Activated CD4-positive, CD25-positive, alpha-beta regulatory T cell (primary cell): ENCODE results near the gene B4GALNT1.
"Not testable (repeated sequence)": the region's sequence is repeated elsewhere in the genome, so short reads cannot be mapped to it uniquely, and the experiment has no call there.

ENCODE experiments used
- DNase-seq, 4 experiments: peaks; one replicate each; lab custom pipeline; 2025; lab: John Stamatoyannopoulos, UW

B4GALNT1 gene

DNA sequence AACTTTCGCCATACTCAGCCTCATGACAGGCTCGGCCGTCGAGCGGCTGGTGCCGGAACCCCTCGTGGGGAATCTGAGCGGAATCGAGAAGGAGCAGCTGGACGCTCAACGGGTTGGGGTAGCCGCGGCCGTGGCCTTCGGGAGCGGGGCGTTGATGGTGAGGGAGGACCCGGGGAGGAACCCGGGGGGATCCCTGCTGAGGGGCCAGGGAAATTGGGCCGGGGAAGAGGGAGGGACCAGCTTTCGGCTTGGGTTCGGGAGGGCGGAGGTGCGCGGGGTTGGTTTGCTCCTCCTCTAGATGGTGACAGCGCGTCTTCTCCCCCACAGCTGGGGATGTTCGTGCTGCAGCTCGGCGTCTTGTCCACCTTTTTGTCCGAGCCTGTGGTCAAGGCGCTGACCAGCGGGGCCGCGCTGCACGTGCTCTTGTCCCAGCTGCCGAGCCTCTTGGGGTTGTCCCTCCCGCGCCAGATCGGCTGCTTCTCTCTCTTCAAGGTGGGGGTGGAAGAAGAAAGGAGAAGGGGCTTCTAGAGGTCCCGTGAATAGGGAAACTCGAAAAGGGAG lies 12.0 kb downstream of the B4GALNT1 start:
- DNase-seq, result no peak

DNA sequence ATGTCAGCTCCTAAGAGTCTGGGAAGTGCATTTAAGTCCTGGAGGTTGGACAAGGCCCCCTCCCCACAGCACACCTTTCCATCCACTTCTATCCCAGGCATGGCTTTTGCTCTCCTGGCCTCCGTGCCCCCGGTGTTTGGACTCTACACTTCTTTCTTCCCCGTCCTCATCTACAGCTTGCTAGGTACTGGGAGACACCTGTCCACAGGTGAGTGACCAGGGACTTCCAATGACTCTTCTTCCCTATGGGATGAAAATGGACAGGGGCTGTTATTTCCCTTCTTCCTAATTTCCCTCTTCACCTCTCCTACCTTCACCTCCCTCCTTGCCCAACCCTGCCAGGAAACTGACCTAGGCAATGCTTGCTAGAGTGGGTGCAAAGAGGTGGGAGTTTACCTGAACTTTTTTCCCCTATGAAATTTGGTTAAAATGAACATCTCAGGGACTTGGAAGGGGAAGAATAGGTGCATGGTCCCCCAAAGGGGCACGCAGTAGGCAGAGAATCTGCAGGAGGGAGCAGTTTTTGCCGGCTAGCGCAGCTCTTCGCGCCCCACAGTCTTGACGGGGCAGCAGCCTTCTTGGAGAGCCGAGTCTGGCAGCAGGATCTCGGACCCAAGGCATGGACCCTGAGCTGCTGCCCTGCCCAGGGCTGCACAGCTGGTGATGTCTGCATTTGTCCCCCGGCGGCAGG lies 12.6 kb downstream of the B4GALNT1 start:
- no peak for DNase-seq

DNA sequence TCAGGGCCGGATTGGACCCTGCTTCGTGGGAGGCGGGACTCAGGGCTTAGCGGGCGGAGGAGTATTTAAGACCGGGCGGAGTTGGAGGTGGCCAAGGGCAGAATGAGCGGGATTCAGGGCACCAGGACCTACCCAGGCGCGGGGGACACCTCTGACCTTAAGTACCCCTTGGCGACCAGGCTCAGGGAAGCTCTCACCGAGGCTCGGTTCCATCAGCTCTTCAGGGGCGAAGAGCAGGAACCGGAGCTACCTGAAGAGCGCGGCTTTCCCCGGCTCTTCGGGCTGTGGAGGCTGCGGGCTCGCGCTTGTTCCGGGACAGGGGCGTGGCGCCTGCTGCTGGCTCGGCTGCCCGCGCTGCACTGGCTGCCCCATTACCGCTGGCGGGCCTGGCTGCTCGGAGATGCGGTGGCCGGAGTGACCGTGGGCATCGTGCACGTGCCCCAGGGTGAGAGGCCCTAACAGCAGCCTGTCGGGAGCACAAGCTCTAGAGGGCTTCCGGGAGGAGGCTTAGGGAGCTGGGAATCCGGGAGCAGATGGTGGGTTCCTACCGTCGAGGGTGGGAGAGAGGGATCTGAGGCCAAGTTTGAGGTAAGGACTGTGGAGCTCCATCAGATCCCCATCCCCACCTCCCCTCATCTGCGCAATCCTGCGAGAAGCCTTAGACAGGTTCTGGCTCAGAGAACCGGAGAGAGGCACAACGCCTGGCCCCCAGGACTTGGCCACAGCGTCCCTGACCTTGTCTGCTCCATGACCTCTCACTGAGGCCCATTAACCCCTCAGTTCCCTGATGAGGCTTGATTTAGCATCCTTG lies 13.4 kb downstream of the B4GALNT1 start:
- no peak for DNase-seq

DNA sequence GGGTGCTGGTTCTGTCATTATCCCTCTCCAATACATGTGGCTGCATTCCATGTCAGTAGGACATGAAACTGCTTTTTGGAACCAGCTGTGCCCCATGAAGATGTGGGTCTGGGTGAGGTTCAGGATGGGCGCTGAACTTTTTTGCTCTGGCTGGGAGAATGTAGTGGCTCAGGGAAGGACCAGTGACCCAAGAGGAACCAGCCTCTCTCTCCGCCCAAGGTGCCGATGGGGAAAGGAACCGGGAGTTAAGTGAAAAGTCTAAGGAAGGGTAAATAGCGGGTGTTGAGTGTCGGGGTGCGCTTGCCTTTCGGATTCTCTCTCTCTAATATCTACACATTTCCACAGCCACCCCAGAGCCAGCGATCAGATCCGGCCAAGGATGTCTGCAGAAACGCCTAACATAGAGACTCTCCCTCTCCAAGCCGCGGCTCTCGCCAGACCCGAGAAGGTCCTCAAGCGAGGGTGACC lies 14.0 kb downstream of the B4GALNT1 start:
- DNase-seq, result no peak

DNA sequence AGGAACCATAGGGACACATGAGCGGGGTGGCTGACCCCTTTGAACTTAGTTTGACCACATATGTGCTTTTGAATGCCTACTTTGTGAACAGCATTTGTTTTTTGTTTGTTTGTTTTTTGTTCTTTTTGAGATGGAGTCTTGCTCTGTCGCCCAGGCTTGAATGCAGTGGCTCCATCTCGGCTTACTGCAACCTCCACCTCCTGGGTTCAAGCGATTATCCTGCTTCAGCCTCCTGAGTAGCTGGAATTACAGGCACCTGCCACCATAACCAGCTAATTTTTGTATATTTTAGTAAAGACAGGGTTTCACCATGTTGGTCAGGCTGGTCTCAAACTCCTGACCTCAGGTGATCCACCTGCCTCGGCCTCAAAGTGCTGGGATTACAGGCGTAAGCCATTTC lies 14.6 kb downstream of the B4GALNT1 start:
- not testable (repeated sequence) for DNase-seq

DNA sequence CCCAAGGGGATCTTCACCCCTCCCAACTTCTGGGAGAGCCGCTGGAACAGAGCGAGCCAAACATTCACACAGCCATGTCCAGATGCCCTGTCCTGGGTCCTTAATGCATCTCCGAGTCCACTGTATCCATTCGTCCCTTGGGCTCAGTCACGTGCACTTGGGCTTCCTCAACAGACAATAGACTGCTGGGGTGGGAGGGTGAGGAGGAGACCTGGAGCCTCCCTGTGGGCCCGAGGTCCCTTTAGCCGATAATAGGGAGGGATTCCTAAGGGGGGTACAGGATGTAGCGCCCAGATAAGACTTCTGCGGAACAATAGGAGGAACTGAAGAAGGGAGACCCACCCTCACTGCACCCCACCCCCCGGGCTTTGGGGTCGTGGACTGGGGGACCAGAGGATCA lies 15.1 kb downstream of the B4GALNT1 start:
- DNase-seq, result no peak

DNA sequence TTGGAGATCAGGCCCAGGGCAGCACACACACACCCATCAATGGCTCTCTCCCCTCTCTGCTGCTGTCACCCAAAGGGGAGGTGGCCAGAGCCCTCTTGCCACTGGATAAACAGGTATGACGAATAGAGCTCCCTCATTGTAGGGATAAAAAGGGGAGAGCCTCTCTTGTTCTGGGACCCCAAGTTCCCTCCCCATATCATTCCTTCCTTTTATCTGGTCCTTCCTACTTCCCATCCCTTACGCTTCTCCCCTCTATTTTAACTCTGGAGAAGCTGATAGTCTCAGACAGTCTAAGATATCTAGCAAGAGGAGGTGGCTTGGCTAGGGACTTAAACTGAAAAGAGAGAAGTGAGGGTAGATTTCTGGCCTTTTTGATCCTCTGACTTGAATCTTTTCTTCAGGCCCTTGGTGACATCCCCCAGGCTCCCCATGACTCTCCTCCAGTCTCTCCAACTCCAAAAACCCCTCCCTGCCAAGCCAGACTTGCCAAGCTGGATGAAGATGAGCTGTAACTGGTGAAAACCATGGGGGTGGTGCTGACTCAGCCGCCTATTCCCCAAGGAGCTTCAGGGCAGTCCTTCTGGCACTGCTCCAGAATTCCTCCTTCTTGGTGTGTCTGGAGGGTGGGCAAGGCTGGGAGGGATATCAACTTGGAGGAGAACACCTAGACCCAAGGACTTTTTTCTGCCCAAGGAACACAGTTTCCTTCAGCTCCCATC lies 16.5 kb downstream of the B4GALNT1 start:
- no peak for DNase-seq

DNA sequence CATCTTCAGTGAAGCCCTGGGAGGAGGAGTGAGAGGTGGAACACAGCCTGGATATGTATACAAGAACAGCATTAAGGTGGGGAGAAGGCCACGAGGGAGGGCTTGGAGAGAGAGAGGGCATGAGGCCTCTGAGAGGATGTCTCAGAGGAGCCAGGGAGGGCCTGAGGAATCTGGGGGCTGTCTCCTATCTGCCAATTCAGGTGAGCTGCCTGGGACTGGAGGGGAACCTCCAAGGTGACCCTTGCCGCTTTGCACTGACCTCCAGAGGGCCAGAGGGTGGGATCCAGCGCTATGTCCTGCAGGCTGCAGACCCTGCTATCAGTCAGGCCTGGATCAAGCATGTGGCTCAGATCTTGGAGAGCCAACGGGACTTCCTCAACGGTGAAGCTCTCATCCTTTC lies 17.4 kb downstream of the B4GALNT1 start:
- no peak for DNase-seq

DNA sequence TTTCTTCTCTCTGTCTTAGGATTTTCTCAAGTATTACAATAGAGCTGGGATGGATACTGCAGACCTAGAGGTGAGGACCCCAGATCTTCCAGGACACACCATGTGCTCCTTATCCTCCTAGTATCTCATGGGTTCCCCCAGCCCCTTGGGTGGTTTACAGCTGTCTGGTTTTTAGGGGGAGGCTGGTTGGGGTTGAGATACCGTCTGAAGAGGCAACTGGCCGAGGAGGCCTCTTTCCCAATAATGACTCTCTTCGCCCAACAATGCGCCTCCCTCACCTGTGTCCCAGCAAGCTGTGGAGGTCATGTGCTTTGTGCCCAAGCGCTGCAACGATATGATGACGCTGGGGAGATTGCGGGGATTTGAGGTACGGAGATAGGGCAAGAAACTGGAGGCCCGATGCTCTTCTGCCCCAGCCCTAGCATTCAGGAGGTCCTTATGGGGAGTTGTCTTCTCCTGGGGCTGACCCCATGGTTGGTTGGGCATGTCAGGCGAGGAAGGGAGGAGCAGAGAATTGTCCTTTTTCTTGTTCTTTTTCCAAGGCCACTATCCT lies 18.0 kb downstream of the B4GALNT1 start:
- DNase-seq, result no peak

DNA sequence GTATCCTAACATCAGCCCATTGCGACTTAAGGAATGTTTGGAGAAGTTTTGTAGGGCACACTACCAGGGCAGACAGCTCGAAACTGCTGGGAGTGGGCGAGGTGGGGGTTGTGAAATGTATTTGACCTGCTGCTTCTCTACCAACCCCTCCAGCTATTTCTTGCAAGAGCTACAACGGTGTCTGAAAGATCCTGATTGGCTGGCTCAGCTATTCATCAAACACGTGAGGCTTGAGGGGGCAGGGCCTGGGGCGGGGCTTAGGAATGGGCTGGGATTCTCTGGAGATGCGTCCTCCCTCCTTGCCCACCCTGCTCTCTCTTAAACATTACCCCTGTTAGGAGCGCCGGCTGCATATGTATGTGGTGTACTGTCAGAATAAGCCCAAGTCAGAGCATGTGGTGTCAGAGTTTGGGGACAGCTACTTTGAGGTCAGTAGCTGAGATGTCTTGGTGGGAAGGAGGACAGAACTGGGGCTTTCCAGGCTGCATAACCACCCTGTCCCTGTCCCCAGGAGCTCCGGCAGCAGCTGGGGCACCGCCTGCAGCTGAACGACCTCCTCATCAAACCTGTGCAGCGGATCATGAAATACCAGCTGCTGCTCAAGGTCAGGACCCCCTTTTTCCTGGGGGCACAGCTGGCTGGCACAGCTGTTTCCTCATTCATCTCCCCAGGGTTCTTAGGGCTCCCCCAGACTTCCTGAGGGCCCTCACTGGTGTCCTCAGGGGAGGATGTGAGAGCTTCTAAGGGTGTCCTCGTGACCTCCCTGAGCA lies 18.6 kb downstream of the B4GALNT1 start:
- DNase-seq, result no peak

DNA sequence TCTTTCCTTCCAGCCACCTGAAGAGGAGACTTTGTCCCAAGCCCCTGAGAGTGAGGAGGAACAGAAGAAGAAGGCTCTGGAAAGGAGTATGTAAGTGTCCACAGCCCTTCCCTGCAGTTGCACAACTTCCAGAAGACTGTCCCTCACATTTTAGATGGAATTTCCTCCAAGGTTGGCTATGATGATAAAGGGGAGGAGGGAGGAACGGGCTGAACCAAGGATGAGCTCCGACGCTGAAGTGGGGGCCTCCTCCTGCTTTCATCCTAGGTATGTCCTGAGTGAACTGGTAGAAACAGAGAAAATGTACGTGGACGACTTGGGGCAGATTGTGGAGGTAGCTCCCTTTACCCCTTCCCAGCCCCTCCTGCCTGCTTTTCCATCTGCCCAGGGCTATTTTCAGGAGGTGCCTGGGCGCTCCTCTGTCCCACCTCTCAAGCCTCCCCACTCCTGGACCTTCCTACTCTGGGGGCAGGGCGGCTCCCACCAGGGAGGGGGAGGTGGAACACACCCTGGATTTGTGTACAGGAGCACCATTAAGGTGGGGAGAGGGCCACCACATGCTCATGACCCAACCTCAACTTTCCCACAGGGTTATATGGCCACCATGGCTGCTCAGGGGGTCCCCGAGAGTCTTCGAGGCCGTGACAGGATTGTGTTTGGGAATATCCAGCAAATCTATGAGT lies 19.4 kb downstream of the B4GALNT1 start:
- DNase-seq, result no peak

DNA sequence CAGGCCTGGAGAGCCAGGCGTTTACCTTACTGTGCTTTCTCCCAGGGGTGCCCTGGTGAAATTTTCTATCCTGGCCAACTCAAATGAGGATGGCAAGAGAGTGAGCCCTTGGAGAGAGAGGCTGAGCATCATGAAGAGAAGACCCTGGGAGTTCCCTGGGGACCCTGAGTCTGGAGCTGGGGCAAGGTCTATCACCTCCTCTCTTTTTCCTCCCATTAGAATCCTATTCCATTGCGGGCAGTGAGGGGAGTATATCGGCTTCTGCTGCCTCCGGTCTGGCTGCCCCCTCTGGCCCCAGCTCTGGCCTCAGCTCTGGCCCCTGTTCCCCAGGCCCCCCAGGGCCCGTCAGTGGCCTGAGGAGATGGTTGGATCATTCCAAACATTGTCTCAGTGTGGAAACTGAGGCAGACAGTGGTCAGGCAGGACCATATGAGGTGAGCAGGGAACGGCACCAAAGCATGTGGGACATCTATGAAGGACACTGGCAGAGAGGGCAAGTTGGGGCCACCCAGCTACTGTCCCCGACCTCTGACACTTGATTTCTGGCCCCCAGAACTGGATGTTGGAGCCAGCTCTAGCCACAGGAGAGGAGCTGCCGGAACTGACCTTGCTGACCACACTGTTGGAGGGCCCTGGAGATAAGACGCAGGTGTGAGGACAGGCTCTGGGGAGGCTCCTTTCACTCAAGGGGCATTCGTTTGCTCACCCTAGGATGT lies 20.1 kb downstream of the B4GALNT1 start:
- no peak for DNase-seq

DNA sequence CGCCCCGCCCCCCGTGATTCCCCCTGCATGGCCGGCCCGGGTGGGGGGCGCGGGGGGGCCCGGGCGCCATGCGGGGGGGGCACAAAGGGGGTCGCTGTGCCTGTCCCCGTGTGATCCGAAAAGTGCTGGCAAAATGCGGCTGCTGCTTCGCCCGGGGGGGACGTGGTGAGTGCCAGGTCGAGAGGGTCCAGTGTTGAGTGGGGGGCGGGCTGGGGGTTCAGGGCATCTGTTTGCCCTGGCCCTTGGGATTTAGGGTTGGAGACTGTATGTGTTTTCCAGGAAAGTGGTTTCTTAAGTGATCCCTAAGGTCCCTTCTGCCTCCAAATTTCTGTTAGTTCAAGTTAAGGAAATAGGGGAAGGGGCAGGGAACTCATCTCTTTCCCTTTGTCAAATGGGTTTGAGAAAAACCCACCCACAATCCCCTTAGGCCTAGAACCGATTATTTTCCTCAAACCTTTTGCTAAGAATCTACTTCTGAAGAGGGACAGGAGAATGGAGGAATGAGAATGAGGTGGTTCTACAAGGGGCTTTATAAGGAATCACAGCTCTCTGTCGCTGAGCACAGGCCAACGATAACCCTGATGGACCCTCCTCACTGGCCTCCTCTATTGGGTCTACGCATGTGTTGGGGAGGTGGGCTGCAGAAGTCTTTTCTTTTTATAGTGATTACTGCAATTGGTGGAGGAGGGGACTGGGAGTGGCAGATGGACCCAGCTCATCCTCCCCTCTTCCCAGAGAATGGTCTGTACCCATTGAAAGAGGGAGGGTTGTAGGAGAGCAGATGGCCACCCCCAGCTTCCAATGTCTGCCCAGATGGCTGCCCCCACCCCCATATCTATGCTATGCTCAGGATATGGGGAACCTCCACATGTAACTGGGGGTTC lies 20.9 kb downstream of the B4GALNT1 start:
- no peak for DNase-seq

DNA sequence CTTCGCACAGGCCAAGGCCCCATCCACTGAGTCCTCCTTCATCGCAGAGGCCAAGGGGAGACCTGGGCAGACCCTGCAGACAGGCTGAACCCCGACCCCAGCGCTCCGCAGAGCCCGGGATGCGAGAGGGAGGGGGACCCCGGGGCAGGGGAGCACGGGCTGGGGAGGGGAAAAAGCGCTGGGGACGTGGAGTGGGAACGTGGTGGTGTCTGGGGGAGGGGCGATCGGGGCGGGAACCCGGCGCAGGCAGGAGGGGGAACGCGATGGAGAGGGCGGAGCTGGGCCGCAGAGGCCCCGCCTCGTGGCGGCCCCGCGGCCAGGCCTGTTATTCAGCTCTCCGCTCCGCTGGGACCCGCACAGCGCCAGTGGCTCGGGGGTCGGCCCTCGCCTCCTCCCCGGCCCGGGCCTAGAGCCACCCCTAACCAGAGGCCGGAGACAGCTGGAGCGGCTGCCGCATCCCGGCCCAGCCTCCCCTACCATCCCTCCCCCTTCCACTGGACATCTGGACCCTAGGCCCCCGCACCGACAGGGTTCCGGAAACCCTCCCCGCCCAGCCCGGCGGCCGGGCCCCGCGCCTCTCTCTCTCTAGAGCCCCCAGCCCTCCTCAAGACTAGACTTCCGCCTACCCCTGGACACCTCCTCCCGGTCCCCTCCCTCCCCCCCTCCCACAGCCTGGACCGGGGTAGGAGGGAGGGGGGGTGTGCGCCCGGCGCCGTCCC lies 21.7 kb downstream of the B4GALNT1 start, which contains the start of gene ARHGEF25:
TSS of gene ARHGEF25 (plus strand) at position 328 of the 719 bp plus-strand sequence. CDS start 460 bp downstream, outside the sequence.
- peak in 1 of 4 experiments; percentile 23 for DNase-seq

DNA sequence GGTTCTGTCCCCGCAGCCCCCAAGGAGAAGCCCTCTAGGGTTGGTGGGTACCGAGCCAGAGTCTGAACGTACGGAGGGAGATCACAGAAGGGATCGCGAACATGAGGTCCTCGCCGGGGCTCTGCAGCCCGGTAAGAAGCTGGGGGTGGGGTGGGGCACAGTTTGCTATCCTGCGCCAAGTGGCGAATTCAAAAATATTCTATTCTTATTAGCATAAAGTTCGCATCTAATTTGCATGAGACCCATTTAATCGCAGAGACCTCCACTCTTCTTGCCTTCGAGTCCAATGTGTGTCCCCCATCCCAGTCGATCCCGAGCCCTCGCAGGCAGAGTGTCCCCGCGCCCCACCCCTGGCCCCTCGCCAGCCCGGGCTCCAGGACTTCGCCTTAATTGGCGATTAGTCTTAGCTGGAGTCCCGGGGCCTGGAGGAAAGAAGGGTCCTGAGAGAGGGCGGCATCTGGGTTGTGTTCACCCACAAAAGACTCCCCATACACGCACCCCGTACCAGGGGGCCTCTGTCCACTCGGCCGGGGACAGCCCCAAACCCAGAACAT lies 22.4 kb downstream of the B4GALNT1 start:
- no peak for DNase-seq

DNA sequence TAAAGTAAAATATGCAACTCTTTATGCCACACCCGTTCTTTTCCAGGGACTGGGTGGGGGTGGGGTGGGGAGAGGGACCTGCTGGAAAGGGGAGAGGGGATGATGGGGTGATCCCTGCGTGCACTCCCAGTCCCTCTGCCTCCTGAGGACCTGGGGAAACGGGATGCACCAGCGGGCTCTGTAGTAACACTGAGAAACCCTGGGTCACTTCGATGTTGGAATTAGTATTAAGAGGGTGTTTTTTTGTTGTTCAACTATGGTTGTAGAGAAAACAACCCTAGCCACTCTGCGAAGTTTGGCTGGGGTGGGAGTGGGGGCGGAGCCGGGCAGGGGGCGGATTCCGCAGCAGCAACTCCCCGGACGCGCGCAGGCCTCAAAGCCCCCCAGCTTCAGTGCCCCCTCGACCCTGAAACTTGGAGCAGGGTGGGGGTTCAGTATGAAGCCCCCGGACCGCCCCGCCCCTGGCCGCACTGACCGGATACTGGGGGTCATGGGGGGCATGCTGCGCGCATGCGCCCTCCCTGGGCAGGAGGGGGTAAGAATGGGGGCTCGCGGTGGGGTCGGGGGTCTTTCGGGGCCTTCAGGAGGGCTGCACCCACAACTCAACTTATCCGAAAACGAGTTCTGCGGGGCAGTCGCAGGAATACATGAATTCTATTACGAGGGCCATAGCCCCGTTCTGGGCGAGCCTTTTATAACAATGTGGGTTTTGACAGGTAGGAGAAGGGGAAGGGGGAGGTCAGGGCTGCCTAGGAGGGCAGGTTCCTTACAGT lies 23.0 kb downstream of the B4GALNT1 start:
- no peak for DNase-seq
